ENCODE data around the gene DMAC2.
"Not testable (repeated sequence)": the region's sequence is repeated elsewhere in the genome, so short reads cannot be mapped to it uniquely, and the experiment has no call there.

DMAC2 gene

GRCh38 chr19:41391618-41392017 is 48.1 kb downstream of the DMAC2 start:
- Histone ChIP-seq H3K18ac (ENCODE audit: low read depth in 1 of 2, low read length in 2 of 2) (no peak overlapping the region), H3K4ac (ENCODE audit: low read depth in 1 of 2, low read length in 2 of 2) (no peak overlapping the region), H3K4me2 (ENCODE audit: low read length, poor library complexity, severe bottlenecking) (no peak overlapping the region), H2BK12ac (ENCODE audit: low read length in 2 of 2) (no peak overlapping the region), H3K14ac (ENCODE audit: low read length in 2 of 2) (no peak overlapping the region), H4K91ac (ENCODE audit: low read length) (no peak overlapping the region), H2AFZ (ENCODE audit: low read depth, low read length) (no peak overlapping the region), H3K27me3 (ENCODE audit: control insufficient read depth in 1 of 2, insufficient read depth in 1 of 2, low read length in 2 of 2) (no peaks in the 10 kb centered on the region), H4K8ac (ENCODE audit: low read length) (no peak overlapping the region), H2BK5ac (ENCODE audit: low read depth, low read length, poor library complexity, severe bottlenecking) (no peak overlapping the region), H3K9ac (ENCODE audit: low read length) (no peak overlapping the region), H3K4me1 (ENCODE audit: control insufficient read depth, insufficient read depth, low read depth, low read length) (no peaks in the 10 kb centered on the region), H2AK5ac (ENCODE audit: low read length, severe bottlenecking) (no peak overlapping the region), H2BK120ac (ENCODE audit: low read depth, low read length) (no peak overlapping the region), H3K79me1 (replicated peaks; ENCODE audit: low read length, poor library complexity, severe bottlenecking) (peaks cover 10% of the 10 kb centered on the region), H3K23ac (ENCODE audit: low read length in 2 of 2) (no peak overlapping the region), H3K36me3 (ENCODE audit: control insufficient read depth in 1 of 2, insufficient read depth in 2 of 2, low read depth in 1 of 2, low read length in 2 of 2) (peaks cover 43 to 46% of the 10 kb centered on the region in 2 experiments), H2BK15ac (ENCODE audit: low read depth, poor library complexity, severe bottlenecking) (no peak overlapping the region), H3K4me3 (ENCODE audit: insufficient read depth in 1 of 2, low read depth in 1 of 2, low read length in 2 of 2) (no peak overlapping the region), H3K9me3 (ENCODE audit: control insufficient read depth, low read length) (no peaks in the 10 kb centered on the region), H3K27ac (ENCODE audit: low read length, poor library complexity, severe bottlenecking) (no peak overlapping the region)
- 77% methylated on average over 4 of the region's 11 CpGs for WGBS
- no peak for DNase-seq

GRCh38 chr19:41386442-41386841 is 53.3 kb downstream of the DMAC2 start:
- Histone ChIP-seq H4K8ac (ENCODE audit: low read length) (no peak overlapping the region), H3K4me2 (ENCODE audit: low read length, poor library complexity, severe bottlenecking) (no peak overlapping the region), H3K23ac (ENCODE audit: low read length in 2 of 2) (no peak overlapping the region), H2AK5ac (ENCODE audit: low read length, severe bottlenecking) (no peak overlapping the region), H3K9ac (ENCODE audit: low read length) (no peak overlapping the region), H2BK5ac (ENCODE audit: low read depth, low read length, poor library complexity, severe bottlenecking) (no peak overlapping the region), H2BK15ac (ENCODE audit: low read depth, poor library complexity, severe bottlenecking) (no peak overlapping the region), H3K4me3 (ENCODE audit: insufficient read depth in 1 of 2, low read depth in 1 of 2, low read length in 2 of 2) (no peak overlapping the region), H3K9me3 (ENCODE audit: control insufficient read depth, low read length) (no peaks in the 10 kb centered on the region), H3K79me1 (replicated peaks; ENCODE audit: low read length, poor library complexity, severe bottlenecking) (peaks cover 1% of the 10 kb centered on the region), H3K18ac (ENCODE audit: low read depth in 1 of 2, low read length in 2 of 2) (no peak overlapping the region), H2BK12ac (ENCODE audit: low read length in 2 of 2) (peak overlapping the region in 1 of 2 experiments; percentile 14), H3K14ac (ENCODE audit: low read length in 2 of 2) (no peak overlapping the region), H3K27ac (ENCODE audit: low read length, poor library complexity, severe bottlenecking) (no peak overlapping the region), H3K36me3 (ENCODE audit: control insufficient read depth in 1 of 2, insufficient read depth in 2 of 2, low read depth in 1 of 2, low read length in 2 of 2) (peaks cover 51 to 53% of the 10 kb centered on the region in 2 experiments), H3K27me3 (ENCODE audit: control insufficient read depth in 1 of 2, insufficient read depth in 1 of 2, low read length in 2 of 2) (no peaks in the 10 kb centered on the region), H2BK120ac (ENCODE audit: low read depth, low read length) (no peak overlapping the region), H4K91ac (ENCODE audit: low read length) (no peak overlapping the region), H2AFZ (ENCODE audit: low read depth, low read length) (no peak overlapping the region), H3K4ac (ENCODE audit: low read depth in 1 of 2, low read length in 2 of 2) (no peak overlapping the region), H3K4me1 (ENCODE audit: control insufficient read depth, insufficient read depth, low read depth, low read length) (peaks cover 6% of the 10 kb centered on the region)
- WGBS = 95% methylated on average over 10 of the region's 13 CpGs
- no peak for DNase-seq

GRCh38 chr19:41384351-41384750 is 55.4 kb downstream of the DMAC2 start:
- 96% methylated on average over 5 of the region's 5 CpGs for WGBS
- Histone ChIP-seq H3K79me1 (replicated peaks; ENCODE audit: low read length, poor library complexity, severe bottlenecking) (peaks cover 1% of the 10 kb centered on the region), H3K9me3 (ENCODE audit: control insufficient read depth, low read length) (no peaks in the 10 kb centered on the region)

GRCh38 chr19:41381536-41381935 is 58.2 kb downstream of the DMAC2 start:
- not testable (repeated sequence) for H3K9ac ChIP-seq (ENCODE audit: low read length); H3K23ac ChIP-seq (ENCODE audit: low read length in 2 of 2); H2BK15ac ChIP-seq (ENCODE audit: low read depth, poor library complexity, severe bottlenecking); H2BK5ac ChIP-seq (ENCODE audit: low read depth, low read length, poor library complexity, severe bottlenecking); H3K79me1 ChIP-seq (replicated peaks; ENCODE audit: low read length, poor library complexity, severe bottlenecking); H2BK12ac ChIP-seq (ENCODE audit: low read length in 2 of 2); H2AK5ac ChIP-seq (ENCODE audit: low read length, severe bottlenecking); DNase-seq; H3K4ac ChIP-seq (ENCODE audit: low read depth in 1 of 2, low read length in 2 of 2); H2BK120ac ChIP-seq (ENCODE audit: low read depth, low read length); H3K9me3 ChIP-seq (ENCODE audit: control insufficient read depth, low read length); H2AFZ ChIP-seq (ENCODE audit: low read depth, low read length); H3K27me3 ChIP-seq (ENCODE audit: control insufficient read depth in 1 of 2, insufficient read depth in 1 of 2, low read length in 2 of 2); H3K18ac ChIP-seq (ENCODE audit: low read depth in 1 of 2, low read length in 2 of 2); H4K91ac ChIP-seq (ENCODE audit: low read length); H3K27ac ChIP-seq (ENCODE audit: low read length, poor library complexity, severe bottlenecking); H3K4me3 ChIP-seq (ENCODE audit: insufficient read depth in 1 of 2, low read depth in 1 of 2, low read length in 2 of 2); H4K8ac ChIP-seq (ENCODE audit: low read length); H3K4me2 ChIP-seq (ENCODE audit: low read length, poor library complexity, severe bottlenecking); H3K14ac ChIP-seq (ENCODE audit: low read length in 2 of 2)
- over 99% methylated on average over 8 of the region's 8 CpGs for WGBS
- Histone ChIP-seq H3K4me1 (ENCODE audit: control insufficient read depth, insufficient read depth, low read depth, low read length) (peaks cover 18% of the 10 kb centered on the region), H3K36me3 (ENCODE audit: control insufficient read depth in 1 of 2, insufficient read depth in 2 of 2, low read depth in 1 of 2, low read length in 2 of 2) (peaks cover 14 to 22% of the 10 kb centered on the region in 2 experiments)

More at GRCh38 chr19:41384351-41384750, 55.4 kb downstream of the DMAC2 start:
- no peak overlapping the region for H3K14ac ChIP-seq (ENCODE audit: low read length in 2 of 2)
- H3K4me1 ChIP-seq (ENCODE audit: control insufficient read depth, insufficient read depth, low read depth, low read length) = peaks cover 8% of the 10 kb centered on the region
- peaks cover 32 to 34% of the 10 kb centered on the region in 2 experiments for H3K36me3 ChIP-seq (ENCODE audit: control insufficient read depth in 1 of 2, insufficient read depth in 2 of 2, low read depth in 1 of 2, low read length in 2 of 2)
- no peak overlapping the region for H2AK5ac ChIP-seq (ENCODE audit: low read length, severe bottlenecking)
- no peak overlapping the region for H3K23ac ChIP-seq (ENCODE audit: low read length in 2 of 2)
- H3K27me3 ChIP-seq (ENCODE audit: control insufficient read depth in 1 of 2, insufficient read depth in 1 of 2, low read length in 2 of 2) = no peaks in the 10 kb centered on the region
- H4K8ac ChIP-seq (ENCODE audit: low read length) = no peak overlapping the region
- H3K9ac ChIP-seq (ENCODE audit: low read length) = no peak overlapping the region
- no peak overlapping the region for H3K27ac ChIP-seq (ENCODE audit: low read length, poor library complexity, severe bottlenecking)
- H3K4ac ChIP-seq (ENCODE audit: low read depth in 1 of 2, low read length in 2 of 2) = no peak overlapping the region
- no peak overlapping the region for H3K4me3 ChIP-seq (ENCODE audit: insufficient read depth in 1 of 2, low read depth in 1 of 2, low read length in 2 of 2)
- no peak overlapping the region for H2BK5ac ChIP-seq (ENCODE audit: low read depth, low read length, poor library complexity, severe bottlenecking)
- no peak overlapping the region for H4K91ac ChIP-seq (ENCODE audit: low read length)
- H3K18ac ChIP-seq (ENCODE audit: low read depth in 1 of 2, low read length in 2 of 2) = no peak overlapping the region
- no peak overlapping the region for H2BK120ac ChIP-seq (ENCODE audit: low read depth, low read length)
- H2AFZ ChIP-seq (ENCODE audit: low read depth, low read length) = no peak overlapping the region
- no peak overlapping the region for H3K4me2 ChIP-seq (ENCODE audit: low read length, poor library complexity, severe bottlenecking)
- H2BK15ac ChIP-seq (ENCODE audit: low read depth, poor library complexity, severe bottlenecking) = no peak overlapping the region
- H2BK12ac ChIP-seq (ENCODE audit: low read length in 2 of 2) = no peak overlapping the region
- no peak for DNase-seq

Measured in mesenchymal stem cell (in vitro differentiated cells and primary cell).